Type B pancreatic cell (in vitro differentiated cells): ENCODE measurements around the gene RPS6KL1. TPM values are rescaled to one million over a fixed set of nuclear protein-coding genes. Genes with fewer than 3 reads are reported as not detected.

Source experiments
- DNase-seq: peaks from one replicate; pipeline ENCODE4 v3.0.0; 2021; ENCODE audit warnings: mixed read lengths; ENCODE audit not compliant: unreplicated experiment; ENCODE audit errors: extremely low spot score
- H3K27ac Mint-ChIP-seq: 2 replicates; pipeline ENCODE4 v1.8.0; 2021; ENCODE audit warnings: mild to moderate bottlenecking, mixed read lengths
- H3K27me3 Mint-ChIP-seq: 2 replicates; pipeline ENCODE4 v1.8.0; 2021; ENCODE audit warnings: mixed read lengths
- H3K36me3 Mint-ChIP-seq: 2 replicates; pipeline ENCODE4 v1.8.0; 2021; ENCODE audit warnings: mixed read lengths
- H3K4me1 Mint-ChIP-seq: one replicate; pipeline ENCODE4 v1.8.0; 2021; ENCODE audit warnings: mixed read lengths; ENCODE audit not compliant: unreplicated experiment
- H3K4me3 Mint-ChIP-seq: 2 replicates; pipeline ENCODE4 v1.8.0; 2021; ENCODE audit warnings: mild to moderate bottlenecking, mixed read lengths
- H3K9me3 Mint-ChIP-seq: 2 replicates; pipeline ENCODE4 v1.8.0; 2021; ENCODE audit warnings: mixed read lengths
- CTCF ChIP-seq: fragments of 200-600 bp; sonication (generic); conservative IDR thresholded peaks from 2 replicates; pipeline ENCODE4 v1.5.0; 2021; ENCODE audit warnings: antibody characterized with exemption, mild to moderate bottlenecking
- total RNA-seq: library from RNA; stranded (reverse); gene quantifications from 2 replicates; pipeline ENCODE4 v1.2.1, GENCODE V29; 2021; ENCODE audit warnings: low replicate concordance

RPS6KL1 gene
- total RNA-seq, 1 donor from 2014 or later, result 7.5 TPM

- Mint-ChIP-seq H3K9me3 (no peaks in the 10 kb centered on the region), H3K27me3 (peaks cover 14% of the 10 kb centered on the region), H3K27ac (no peak overlapping the region), H3K4me3 (no peak overlapping the region), H3K36me3 (no peaks in the 10 kb centered on the region), H3K4me1 (peaks cover 33% of the 10 kb centered on the region)
- no peak for DNase-seq
- no peak for TF ChIP-seq CTCF
Observed at GRCh38 chr14:74959596-74960180, 36.6 kb upstream of the RPS6KL1 start.

DNA sequence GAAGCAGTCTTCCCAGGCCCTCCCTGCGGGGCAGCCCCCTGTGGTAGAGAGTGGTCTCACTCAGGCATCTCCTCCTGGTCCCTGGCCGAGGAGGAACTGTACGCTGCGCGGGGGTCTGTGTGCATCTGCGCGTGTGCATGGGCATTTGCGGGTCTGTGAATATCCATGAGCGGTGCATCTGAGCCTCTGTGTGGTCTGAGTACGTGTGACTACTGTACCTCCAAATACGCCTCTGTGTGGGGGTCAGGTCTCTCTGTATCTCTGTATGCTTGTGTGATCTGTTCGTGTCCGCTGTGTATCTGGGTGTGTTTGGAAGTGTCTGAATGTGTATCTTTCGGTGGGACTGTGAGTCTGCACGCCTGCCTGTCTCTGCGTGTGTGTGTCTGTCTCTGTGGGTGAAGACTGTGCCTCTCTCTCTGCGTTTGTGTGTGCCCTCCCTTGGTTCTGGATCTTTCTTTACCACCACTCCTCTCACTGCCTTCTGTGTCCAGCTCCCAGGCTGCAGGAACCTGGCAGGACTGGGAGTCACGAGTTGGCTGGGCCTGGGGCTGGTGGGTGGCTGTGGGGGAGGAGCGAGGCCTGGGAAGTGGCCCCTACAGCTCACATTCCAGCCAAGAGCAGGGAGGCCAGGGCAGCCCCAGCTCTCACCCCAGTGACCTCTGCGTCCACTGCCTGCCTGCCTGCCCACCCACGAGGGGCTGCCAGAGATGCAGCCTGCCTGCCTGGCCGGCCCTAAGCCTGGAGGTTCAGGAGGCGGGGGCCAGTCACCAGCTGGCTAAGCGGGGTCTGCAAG lies 33.4 kb upstream of the RPS6KL1 start:
- DNase-seq, result no peak
- Mint-ChIP-seq H3K36me3 (no peaks in the 10 kb centered on the region), H3K27ac (peak overlapping the region; percentile 30), H3K4me1 (peaks cover 20% of the 10 kb centered on the region), H3K4me3 (peak overlapping the region; percentile 73), H3K9me3 (no peaks in the 10 kb centered on the region), H3K27me3 (peaks cover 4% of the 10 kb centered on the region)
- TF ChIP-seq CTCF, result no peak

GRCh38 chr14:74956027-74956279 lies 32.9 kb upstream of the RPS6KL1 start:
- no peak for TF ChIP-seq CTCF
- peaks cover 4% of the 10 kb centered on the region for H3K27me3 Mint-ChIP-seq
- H3K4me3 Mint-ChIP-seq, result peak overlapping the region; percentile 73

GRCh38 chr14:74955229-74956026 lies 32.4 kb upstream of the RPS6KL1 start, which contains the start of gene PGF:
TSS of gene PGF (minus strand) at chr14:74955597. CDS start at chr14:74955242, 355 bp downstream.
- peaks cover 30% of the 10 kb centered on the region for H3K4me1 Mint-ChIP-seq
- H3K9me3 Mint-ChIP-seq, result no peaks in the 10 kb centered on the region
- peak within 1 kb of the TSS; percentile 30 for H3K27ac Mint-ChIP-seq
- peaks cover 4% of the 10 kb centered on the region for H3K27me3 Mint-ChIP-seq
- H3K36me3 Mint-ChIP-seq, result no peaks in the 10 kb centered on the region
- TF ChIP-seq CTCF, result no peak
- no peak for DNase-seq
- peak within 1 kb of the TSS; percentile 78 for H3K4me3 Mint-ChIP-seq

More at GRCh38 chr14:74956027-74956279, 32.9 kb upstream of the RPS6KL1 start:
- Mint-ChIP-seq H3K4me1 (peaks cover 26% of the 10 kb centered on the region), H3K27ac (peak overlapping the region; percentile 30), H3K36me3 (no peaks in the 10 kb centered on the region), H3K9me3 (no peaks in the 10 kb centered on the region)
- DNase-seq, result no peak

- H3K9me3 Mint-ChIP-seq, result no peaks in the 10 kb centered on the region
- H3K4me1 Mint-ChIP-seq, result peaks cover 36% of the 10 kb centered on the region
- peaks cover 4% of the 10 kb centered on the region for H3K36me3 Mint-ChIP-seq
Observed at GRCh38 chr14:74954947-74955228, 31.8 kb upstream of the RPS6KL1 start.

More at GRCh38 chr14:74954947-74955228, 31.8 kb upstream of the RPS6KL1 start:
- no peak for TF ChIP-seq CTCF
- Mint-ChIP-seq H3K27ac (no peak overlapping the region), H3K27me3 (peaks cover 4% of the 10 kb centered on the region), H3K4me3 (peak overlapping the region; percentile 78)
- DNase-seq, result no peak
